Suprapubic skin (tissue), 4 donors: ENCODE data around the gene NCR2. TPM values are rescaled to one million over a fixed set of nuclear protein-coding genes. Genes with fewer than 3 reads are reported as not detected.

ENCODE experiments used
- DNase-seq, 2 donors: peaks; one replicate each; pipeline ENCODE4 v3.0.0-alpha.2; 2019; ENCODE audit warnings: low spot score in 2 of 2
- H3K27ac ChIP-seq: fragments of 200-600 bp; sonication (generic); one replicate; pipeline ENCODE4 v1.5.1; 2019
- H3K27me3 ChIP-seq: fragments of 200-600 bp; sonication (generic); one replicate; pipeline ENCODE4 v1.5.1; 2019
- H3K36me3 ChIP-seq: fragments of 200-600 bp; sonication (generic); one replicate; pipeline ENCODE4 v1.5.1; 2019
- H3K4me1 ChIP-seq: fragments of 200-600 bp; sonication (generic); one replicate; pipeline ENCODE4 v1.5.1; 2019
- H3K4me3 ChIP-seq: fragments of 200-600 bp; sonication (generic); one replicate; pipeline ENCODE4 v1.5.1; 2019; ENCODE audit warnings: mild to moderate bottlenecking
- H3K9me3 ChIP-seq: fragments of 200-600 bp; sonication (generic); one replicate; pipeline ENCODE4 v1.5.1; 2019
- CTCF ChIP-seq, 2 donors: fragments of 200-600 bp in 1 of 2; fragments of 450-650 bp in 1 of 2; sonication (generic) in 1 of 2; IDR thresholded peaks; one replicate each; pipeline ENCODE4 v1.5.1; 2016 to 2019; ENCODE audit warnings: antibody characterized with exemption in 2 of 2, mild to moderate bottlenecking in 1 of 2, moderate library complexity in 1 of 2
- EP300 ChIP-seq: sonication (generic); formaldehyde crosslinking; IDR thresholded peaks from one replicate; pipeline ENCODE4 v1.6.1; 2017; ENCODE audit warnings: antibody characterized with exemption
- POLR2A ChIP-seq, 2 donors: fragments of 450-650 bp; IDR thresholded peaks; one replicate each; pipeline ENCODE4 v1.6.1; 2017; ENCODE audit warnings: antibody characterized with exemption in 2 of 2, mild to moderate bottlenecking in 2 of 2, moderate library complexity in 2 of 2
- POLR2AphosphoS5 ChIP-seq, 3 donors: sonication (generic); formaldehyde crosslinking; IDR thresholded peaks; one replicate each; pipeline ENCODE4 v1.6.1; 2017; ENCODE audit warnings: antibody characterized with exemption in 3 of 3
- WGBS: methylation state at CpG from one replicate; pipeline ENCODE4 v1.1.5; 2018; 5-methylcytosine and 5-hydroxymethylcytosine counted together
- total RNA-seq, 4 donors: library from RNA; depleted of rRNA; stranded (reverse); fragments of >200 nt; gene quantifications; one replicate each; pipeline ENCODE4 v1.1.0, GENCODE V29; 2016

NCR2 gene
- total RNA-seq, 4 donors from 2014 or later = not detected

- Histone ChIP-seq H3K27me3 (peaks cover 81% of the 10 kb centered on the region), H3K4me1 (peaks cover 9% of the 10 kb centered on the region), H3K36me3 (no peaks in the 10 kb centered on the region), H3K27ac (no peak overlapping the region), H3K4me3 (no peak overlapping the region), H3K9me3 (no peaks in the 10 kb centered on the region)
- DNase-seq = no peak
- 57% methylated on average over 2 of the region's 2 CpGs for WGBS
- no peak for TF ChIP-seq CTCF (IDR thresholded peaks at IDR 0.05)
- TF ChIP-seq POLR2A (IDR thresholded peaks at IDR 0.05) = no peak
- TF ChIP-seq EP300 = no peak
- TF ChIP-seq POLR2AphosphoS5 (IDR thresholded peaks at IDR 0.05) = no peak
Observed at GRCh38 chr6:41315203-41315602, 20.2 kb upstream of the NCR2 start.

DNA sequence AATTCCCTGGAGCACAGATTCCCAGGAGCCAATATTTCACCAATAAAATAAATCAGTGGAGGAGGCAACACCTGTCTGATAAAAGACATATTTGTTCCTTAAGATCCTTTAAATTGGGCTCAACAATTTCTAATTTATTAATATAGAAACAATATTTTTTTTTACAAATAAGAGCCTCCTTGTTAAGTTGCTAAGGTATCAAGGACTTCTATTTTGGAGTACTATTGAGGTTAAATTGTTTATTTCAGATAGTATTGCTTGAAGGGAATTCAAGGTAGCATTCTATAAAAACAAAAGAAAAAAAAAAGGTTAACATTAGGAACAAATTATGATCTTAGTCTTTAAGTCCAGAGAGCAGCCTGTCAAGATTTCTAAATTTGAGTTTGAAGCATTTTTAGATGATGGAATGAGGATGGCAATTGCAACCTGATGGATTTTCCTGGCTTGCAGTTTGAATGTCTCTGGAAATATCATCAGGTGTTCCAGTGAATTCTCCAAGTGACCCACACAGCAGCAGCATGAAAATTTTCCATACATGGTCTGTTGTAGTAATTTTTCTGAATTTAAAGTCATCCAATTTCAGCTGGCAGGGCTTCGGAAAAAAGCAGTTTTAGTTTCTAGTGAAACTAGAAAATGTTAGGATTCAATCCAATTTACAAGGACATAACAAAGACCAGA lies 19.3 kb upstream of the NCR2 start:
- Histone ChIP-seq H3K4me1 (peaks cover 9% of the 10 kb centered on the region), H3K27me3 (peaks cover 73% of the 10 kb centered on the region), H3K9me3 (no peaks in the 10 kb centered on the region), H3K4me3 (no peak overlapping the region), H3K36me3 (no peaks in the 10 kb centered on the region), H3K27ac (no peak overlapping the region)
- no peak for DNase-seq
- WGBS = 84% methylated on average over 1 of the region's 1 CpG
- TF ChIP-seq POLR2AphosphoS5 (IDR thresholded peaks at IDR 0.05) (no peak), CTCF (IDR thresholded peaks at IDR 0.05) (no peak), POLR2A (IDR thresholded peaks at IDR 0.05) (no peak), EP300 (no peak)

DNA sequence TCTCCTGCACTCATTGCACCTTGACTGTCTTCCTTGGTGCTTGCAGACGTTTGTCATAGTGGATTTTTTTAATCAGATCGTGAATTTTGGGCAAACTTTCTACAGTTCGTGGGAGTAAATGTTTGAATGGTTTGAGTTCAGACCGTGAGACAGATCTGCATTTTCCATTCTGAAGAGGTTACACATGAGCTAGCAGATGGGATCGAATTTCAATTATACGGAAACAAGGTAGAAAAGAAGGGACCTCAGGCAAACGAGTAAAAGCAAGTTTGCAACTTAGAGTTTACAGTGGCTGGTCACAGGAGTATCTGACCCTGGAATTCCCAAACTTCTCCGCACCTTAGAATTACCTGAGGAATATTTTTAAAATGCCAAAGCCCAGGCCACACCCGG lies 17.2 kb upstream of the NCR2 start:
- no peak for TF ChIP-seq EP300
- no peak for TF ChIP-seq CTCF (IDR thresholded peaks at IDR 0.05)
- no peak for TF ChIP-seq POLR2A (IDR thresholded peaks at IDR 0.05)
- TF ChIP-seq POLR2AphosphoS5 (IDR thresholded peaks at IDR 0.05) = no peak
- H3K4me3 ChIP-seq = peak overlapping the region; percentile 24

GRCh38 chr6:41318654-41319565 lies 16.5 kb upstream of the NCR2 start:
- Histone ChIP-seq H3K27ac (no peak overlapping the region), H3K36me3 (no peaks in the 10 kb centered on the region), H3K4me3 (peak overlapping the region; percentile 24), H3K9me3 (no peaks in the 10 kb centered on the region), H3K4me1 (peaks cover 9% of the 10 kb centered on the region), H3K27me3 (peaks cover 54% of the 10 kb centered on the region)
- no peak for DNase-seq
- no peak for TF ChIP-seq EP300
- no peak for TF ChIP-seq POLR2A (IDR thresholded peaks at IDR 0.05)
- no peak for TF ChIP-seq POLR2AphosphoS5 (IDR thresholded peaks at IDR 0.05)
- TF ChIP-seq CTCF (IDR thresholded peaks at IDR 0.05) = peak; percentile 93 to 100
- 23% methylated on average over 25 of the region's 33 CpGs for WGBS

More for the DNA sequence above, 17.2 kb upstream of the NCR2 start:
- H3K9me3 ChIP-seq = no peaks in the 10 kb centered on the region
- WGBS = 31% methylated on average over 9 of the region's 9 CpGs
- no peak overlapping the region for H3K27ac ChIP-seq
- no peaks in the 10 kb centered on the region for H3K36me3 ChIP-seq
- DNase-seq = no peak
- H3K27me3 ChIP-seq = peaks cover 61% of the 10 kb centered on the region
- peaks cover 9% of the 10 kb centered on the region for H3K4me1 ChIP-seq

GRCh38 chr6:41321183-41321582 lies 14.2 kb upstream of the NCR2 start:
- no peak for TF ChIP-seq POLR2AphosphoS5 (IDR thresholded peaks at IDR 0.05)
- no peak for TF ChIP-seq POLR2A (IDR thresholded peaks at IDR 0.05)
- no peak for TF ChIP-seq CTCF (IDR thresholded peaks at IDR 0.05)
- no peak for TF ChIP-seq EP300
- Histone ChIP-seq H3K27ac (no peak overlapping the region), H3K36me3 (no peaks in the 10 kb centered on the region), H3K27me3 (peaks cover 52% of the 10 kb centered on the region), H3K4me3 (no peak overlapping the region), H3K4me1 (peaks cover 9% of the 10 kb centered on the region), H3K9me3 (no peaks in the 10 kb centered on the region)
- DNase-seq = no peak
- WGBS = 83% methylated on average over 4 of the region's 4 CpGs
